Mucosa of descending colon (tissue), 3 donors: Measurements from ENCODE around the gene CEND1. TPM values are rescaled to one million over a fixed set of nuclear protein-coding genes. Genes with fewer than 3 reads are reported as not detected.

Source experiments
- ATAC-seq: fragments of 200-7000 bp; cut with Tn5 transposase; one replicate; pipeline ENCODE4 v1.9.1; 2020; ENCODE audit warnings: mild to moderate bottlenecking, moderate library complexity
- DNase-seq, 3 donors: peaks; one replicate each; pipeline ENCODE4 v3.0.0-alpha.2; 2020
- H3K36me3 ChIP-seq: fragments of 200-600 bp; one replicate; pipeline ENCODE4 v1.8.0; 2021; ENCODE audit warnings: low read depth, mild to moderate bottlenecking
- H3K4me1 ChIP-seq: fragments of 200-600 bp; one replicate; pipeline ENCODE4 v1.8.0; 2021; ENCODE audit warnings: low read depth, mild to moderate bottlenecking
- H3K4me3 ChIP-seq: fragments of 200-600 bp; one replicate; pipeline ENCODE4 v1.8.0; 2021; ENCODE audit warnings: mild to moderate bottlenecking
- H3K9me3 ChIP-seq: fragments of 200-600 bp; one replicate; pipeline ENCODE4 v1.8.0; 2021; ENCODE audit warnings: mild to moderate bottlenecking
- intact Hi-C, 2 donors: fragments of 100-400 bp; cut with DNase I in 1 of 2; cut with micrococcal nuclease in 1 of 2; formaldehyde crosslinking; loops; one replicate each; pipeline versions ENCODE4 v1.11.0 to v1.11.1; 2022; cut with DNase I, micrococcal nuclease
- total RNA-seq, 3 donors: library from RNA; stranded (reverse); fragmentation: NEBNext Ultra II Directional in 2 of 3; extraction: Animal tissue kit (Norgen Biotek cat#: 25700) in 2 of 3; gene quantifications; one replicate each; pipeline versions ENCODE4 v1.2.1 to v1.2.4, GENCODE V29; 2021 to 2023
- TF ChIP-seq, protein P1 (sequence below): fragments of 200-600 bp; IDR thresholded peaks from one replicate; pipeline ENCODE4 v1.8.0; 2022; ENCODE audit warnings: antibody characterized with exemption, mild to moderate bottlenecking
- donor health status: DM: no; HTN: no; CAD: no; lungs with moderate emphysema.
- donor health status: DM: no; HTN: no; CAD: no.
- donor health status: DM: no; HTN: yes; CAD: no.

CEND1 gene
- total RNA-seq, 3 donors from 2014 or later: 0.34 to 2.2 TPM; not detected in 1

DNA sequence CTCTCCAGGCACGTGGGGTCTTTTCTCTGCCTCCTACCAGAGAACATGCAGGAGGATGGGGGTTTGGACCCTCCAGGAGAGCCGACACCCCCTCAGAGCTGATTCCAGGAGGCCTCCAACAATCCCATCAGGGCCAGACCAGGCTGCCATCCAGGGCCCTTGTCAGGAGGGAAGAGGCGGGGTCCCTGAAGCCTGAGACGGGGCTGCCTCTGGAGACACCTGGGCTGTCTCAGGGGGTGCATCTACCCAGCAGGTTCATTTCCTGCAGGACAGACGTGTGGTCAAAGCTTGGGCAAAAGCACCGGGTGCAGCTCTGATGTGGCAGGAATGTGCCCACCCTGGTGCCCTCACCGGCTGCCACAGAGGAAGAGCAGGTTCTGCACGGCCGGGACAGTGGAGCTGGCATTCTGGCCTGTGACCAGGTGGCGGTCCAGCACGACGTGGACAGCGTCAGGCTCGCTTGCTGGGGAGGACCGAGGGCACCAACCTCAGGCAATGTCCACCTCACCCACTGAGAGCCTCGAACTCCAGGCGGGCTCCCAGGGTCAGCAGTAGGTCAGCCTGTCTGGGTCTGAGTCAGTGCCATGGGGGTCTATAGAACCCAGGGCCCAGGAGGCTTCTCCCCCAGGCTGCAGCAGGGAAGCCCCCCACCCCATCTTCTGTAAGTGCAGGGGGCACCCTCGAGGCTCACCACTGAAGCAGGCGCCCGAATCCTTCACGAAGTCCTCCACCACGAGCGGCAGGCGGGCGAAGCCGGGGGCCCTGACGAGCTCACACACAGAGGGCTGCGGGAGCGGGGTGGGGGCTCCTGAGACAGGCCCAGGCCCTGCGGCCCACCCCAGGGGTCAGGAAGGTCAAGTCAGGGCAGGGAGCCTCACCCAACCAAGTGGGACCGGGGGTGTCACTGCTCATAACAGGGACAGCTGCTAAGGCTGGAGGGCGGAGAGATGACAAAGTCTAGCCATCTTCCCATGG lies 19.0 kb downstream of the CEND1 start:
- no peak overlapping the region for H3K4me3 ChIP-seq
- H3K9me3 ChIP-seq: no peaks in the 10 kb centered on the region
- peak in 1 of 3 donors; percentile 48 for DNase-seq
- H3K4me1 ChIP-seq: peaks cover 9% of the 10 kb centered on the region
- intact Hi-C loops: no loop called here
- H3K36me3 ChIP-seq: no peaks in the 10 kb centered on the region
- TF ChIP-seq, protein P1, sequence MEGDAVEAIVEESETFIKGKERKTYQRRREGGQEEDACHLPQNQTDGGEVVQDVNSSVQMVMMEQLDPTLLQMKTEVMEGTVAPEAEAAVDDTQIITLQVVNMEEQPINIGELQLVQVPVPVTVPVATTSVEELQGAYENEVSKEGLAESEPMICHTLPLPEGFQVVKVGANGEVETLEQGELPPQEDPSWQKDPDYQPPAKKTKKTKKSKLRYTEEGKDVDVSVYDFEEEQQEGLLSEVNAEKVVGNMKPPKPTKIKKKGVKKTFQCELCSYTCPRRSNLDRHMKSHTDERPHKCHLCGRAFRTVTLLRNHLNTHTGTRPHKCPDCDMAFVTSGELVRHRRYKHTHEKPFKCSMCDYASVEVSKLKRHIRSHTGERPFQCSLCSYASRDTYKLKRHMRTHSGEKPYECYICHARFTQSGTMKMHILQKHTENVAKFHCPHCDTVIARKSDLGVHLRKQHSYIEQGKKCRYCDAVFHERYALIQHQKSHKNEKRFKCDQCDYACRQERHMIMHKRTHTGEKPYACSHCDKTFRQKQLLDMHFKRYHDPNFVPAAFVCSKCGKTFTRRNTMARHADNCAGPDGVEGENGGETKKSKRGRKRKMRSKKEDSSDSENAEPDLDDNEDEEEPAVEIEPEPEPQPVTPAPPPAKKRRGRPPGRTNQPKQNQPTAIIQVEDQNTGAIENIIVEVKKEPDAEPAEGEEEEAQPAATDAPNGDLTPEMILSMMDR: no peak
- ATAC-seq: no peak

DNA sequence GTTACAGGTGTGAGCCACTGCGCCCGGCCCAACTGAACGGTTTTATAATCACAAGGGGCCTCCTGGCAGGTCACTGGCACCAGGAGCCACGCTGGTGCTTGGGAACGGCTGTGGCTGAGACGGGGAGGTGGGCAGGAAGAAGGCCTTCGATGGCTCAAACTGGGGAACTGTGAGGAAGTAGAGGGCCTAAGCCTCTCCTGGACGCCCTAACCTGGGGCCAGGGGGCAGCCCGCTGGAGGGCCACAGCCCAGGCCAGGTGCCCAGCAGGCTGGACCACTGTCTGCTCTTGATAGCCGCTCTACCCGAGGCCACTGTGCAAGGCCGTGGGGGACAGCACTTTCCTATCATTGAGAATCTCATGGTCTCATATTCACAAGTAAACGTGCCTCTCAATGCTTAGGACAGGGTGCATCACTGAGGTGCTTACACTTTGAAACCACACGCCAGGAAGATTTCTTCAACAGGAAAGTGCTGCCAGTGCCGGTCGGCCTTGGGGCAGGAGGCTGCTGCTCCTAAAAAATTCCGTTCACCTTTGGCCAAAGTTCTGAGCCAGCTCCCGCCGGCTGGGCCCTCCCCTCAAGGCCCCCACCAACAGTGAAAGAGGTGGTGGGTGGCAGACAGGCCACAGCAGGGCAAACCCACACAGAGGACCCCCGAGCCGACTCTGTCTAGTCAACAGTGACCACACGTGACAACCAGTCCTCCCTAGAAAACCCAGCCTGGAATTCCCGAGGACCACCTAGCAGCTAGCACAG lies 19.8 kb downstream of the CEND1 start:
- no peaks in the 10 kb centered on the region for H3K36me3 ChIP-seq
- no peak for ATAC-seq
- H3K9me3 ChIP-seq: no peaks in the 10 kb centered on the region
- no peak for DNase-seq
- TF ChIP-seq, protein P1: no peak
- no peak overlapping the region for H3K4me3 ChIP-seq
- intact Hi-C loops: no loop called here
- peaks cover 1% of the 10 kb centered on the region for H3K4me1 ChIP-seq

DNA sequence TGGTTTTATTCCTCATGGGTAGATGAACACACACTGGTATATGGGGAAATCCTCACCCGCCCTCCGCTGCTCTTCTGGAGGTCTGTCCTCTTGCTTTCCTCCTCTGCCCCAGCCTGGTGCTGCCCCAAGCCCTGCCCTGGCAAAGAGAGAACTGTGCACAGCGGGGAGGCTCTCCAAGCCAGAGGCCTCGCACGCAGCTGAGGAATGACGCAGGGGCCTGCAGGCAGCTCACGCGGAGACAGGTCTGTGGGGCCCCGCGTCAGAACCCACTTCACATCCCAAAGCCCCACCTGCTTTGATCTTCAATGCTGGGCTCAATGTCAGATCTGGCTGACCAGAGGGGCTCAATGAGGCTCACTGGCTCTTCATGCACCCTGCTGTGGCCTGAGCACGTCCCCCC lies 22.7 kb downstream of the CEND1 start:
- no peak for ATAC-seq
- no peaks in the 10 kb centered on the region for H3K36me3 ChIP-seq

DNA sequence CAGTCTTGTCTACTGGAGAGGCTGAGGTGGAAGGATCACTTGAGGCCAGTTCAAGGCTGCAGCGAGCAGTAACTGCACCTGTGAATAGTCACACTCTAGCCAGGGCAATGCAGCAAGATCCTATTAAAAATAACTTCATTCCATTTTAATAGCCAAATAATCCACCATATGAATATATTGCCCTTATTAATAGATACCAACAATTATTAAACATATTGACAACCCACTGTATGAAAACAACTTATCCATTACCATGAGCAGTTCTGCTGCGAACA lies 23.0 kb downstream of the CEND1 start:
- Histone ChIP-seq H3K4me1 (peaks cover 9% of the 10 kb centered on the region), H3K36me3 (no peaks in the 10 kb centered on the region), H3K9me3 (no peaks in the 10 kb centered on the region), H3K4me3 (no peak overlapping the region)
- intact Hi-C loops: no loop called here
- TF ChIP-seq, protein P1: no peak
- ATAC-seq (no peak), DNase-seq (no peak)

More for the DNA sequence above, 22.7 kb downstream of the CEND1 start:
- Histone ChIP-seq H3K4me3 (no peak overlapping the region), H3K9me3 (no peaks in the 10 kb centered on the region), H3K4me1 (peaks cover 9% of the 10 kb centered on the region)
- TF ChIP-seq, protein P1: no peak
- intact Hi-C loops: no loop called here
- no peak for DNase-seq

DNA sequence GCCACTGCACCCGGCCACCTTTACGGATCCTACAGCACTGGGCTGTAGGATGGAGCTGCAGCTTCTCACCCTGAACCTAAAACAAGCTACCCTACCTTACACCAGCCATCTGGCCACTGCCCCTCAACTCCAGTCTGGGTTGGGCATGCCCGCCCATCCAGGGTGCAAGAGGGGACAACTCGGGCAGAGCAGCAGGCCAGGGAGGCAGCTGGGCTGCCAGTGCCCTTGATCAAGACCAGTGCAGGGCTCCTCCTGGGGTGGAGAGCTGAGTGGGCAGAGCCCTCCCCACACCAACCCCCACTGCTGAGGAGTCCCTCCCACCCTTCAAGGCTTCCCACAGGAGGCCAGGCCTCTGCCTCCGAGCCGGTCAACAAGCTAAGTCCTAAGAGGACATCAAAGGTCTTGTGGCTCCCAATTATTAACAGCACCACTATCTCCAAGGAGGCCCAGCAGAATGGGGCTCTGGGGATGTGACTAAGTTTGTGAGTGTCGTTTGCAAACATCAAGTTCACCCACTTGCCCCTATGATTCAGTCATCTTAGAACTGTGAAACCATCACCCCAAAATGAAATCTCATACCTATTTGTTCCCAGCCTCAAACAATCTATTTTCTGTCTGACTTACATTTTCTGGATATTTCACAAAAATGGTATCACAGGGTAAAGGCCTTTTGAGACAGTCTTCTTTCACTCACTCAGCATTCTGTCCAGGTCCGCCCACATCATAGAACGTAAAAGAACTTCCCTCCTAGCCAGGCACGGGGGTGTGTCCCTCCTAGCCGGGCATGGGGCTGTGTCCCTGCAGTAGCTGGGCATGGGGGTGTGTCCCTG lies 23.6 kb downstream of the CEND1 start:
- TF ChIP-seq, protein P1: no peak
- ATAC-seq (no peak), DNase-seq (no peak)
- Histone ChIP-seq H3K36me3 (no peaks in the 10 kb centered on the region), H3K9me3 (no peaks in the 10 kb centered on the region), H3K4me3 (no peak overlapping the region), H3K4me1 (peaks cover 9% of the 10 kb centered on the region)
- intact Hi-C loops: no loop called here
